LNCAP (cell line): ENCODE results near the gene TOM1L1.

Source experiments
- CTCF ChIP-seq: fragments of 450-650 bp; IDR thresholded peaks from 2 replicates; pipeline ENCODE4 v1.5.1; 2017; ENCODE audit warnings: mild to moderate bottlenecking

Gene TOM1L1

GRCh38 chr17:54887787-54888186 is 12.9 kb upstream of the TOM1L1 start:
- no peak for TF ChIP-seq CTCF

- no peak for TF ChIP-seq CTCF
Observed at GRCh38 chr17:54888254-54888653, 12.4 kb upstream of the TOM1L1 start.

GRCh38 chr17:54888981-54889380 is 11.7 kb upstream of the TOM1L1 start:
- no peak for TF ChIP-seq CTCF

GRCh38 chr17:54891176-54891821 is 9.4 kb upstream of the TOM1L1 start:
- TF ChIP-seq CTCF = peak; percentile 57; the same call in 1 of the 2 replicates

GRCh38 chr17:54892360-54892759 is 8.3 kb upstream of the TOM1L1 start:
- TF ChIP-seq CTCF = no peak

GRCh38 chr17:54898576-54898975 is 2.1 kb upstream of the TOM1L1 start:
- TF ChIP-seq CTCF = no peak

GRCh38 chr17:54899201-54899600 is 1.5 kb upstream of the TOM1L1 start:
- TF ChIP-seq CTCF = no peak
